Calu3 (cell line): Measurements from ENCODE around the gene HEATR1. TPM values are rescaled to one million over a fixed set of nuclear protein-coding genes. Genes with fewer than 3 reads are reported as not detected.

Source experiments
- BruUV-seq: library from RNA; stranded (reverse); fragments of 400-500 nt; replicated peaks from 2 replicates; lab custom pipeline; 2021; lab: Mats Ljungman, UMichigan
- CTCF ChIA-PET: fragments of 300-600 bp; sonication (Branson Sonifier 250); formaldehyde crosslinking; loops from one replicate; lab custom pipeline; 2022; ENCODE audit warnings: antibody characterized with exemption; lab: Charles Lee
- DNase-seq: peaks from one replicate; pipeline ENCODE4 v3.0.0; 2022
- H3K27ac Mint-ChIP-seq: one replicate; pipeline ENCODE4 v1.8.0; 2022; ENCODE audit warnings: mixed read lengths; ENCODE audit not compliant: unreplicated experiment
- H3K27me3 Mint-ChIP-seq: one replicate; pipeline ENCODE4 v1.8.0; 2022; ENCODE audit warnings: mixed read lengths; ENCODE audit not compliant: unreplicated experiment
- H3K36me3 Mint-ChIP-seq: one replicate; pipeline ENCODE4 v1.8.0; 2022; ENCODE audit warnings: mild to moderate bottlenecking, moderate library complexity, mixed read lengths; ENCODE audit not compliant: insufficient read depth, unreplicated experiment
- H3K4me1 Mint-ChIP-seq: one replicate; pipeline ENCODE4 v1.8.0; 2022; ENCODE audit warnings: mild to moderate bottlenecking, low read depth, mixed read lengths; ENCODE audit not compliant: unreplicated experiment
- H3K4me3 Mint-ChIP-seq: one replicate; pipeline ENCODE4 v1.8.0; 2022; ENCODE audit warnings: mild to moderate bottlenecking, low read depth, moderate library complexity, mixed read lengths; ENCODE audit not compliant: unreplicated experiment
- H3K9me3 Mint-ChIP-seq: one replicate; pipeline ENCODE4 v1.8.0; 2022; ENCODE audit warnings: low read depth, mixed read lengths; ENCODE audit not compliant: unreplicated experiment
- CTCF ChIP-seq: fragments of 200-600 bp; IDR thresholded peaks from one replicate; pipeline ENCODE4 v1.8.0; 2022; ENCODE audit warnings: antibody characterized with exemption; ENCODE audit not compliant: unreplicated experiment
- intact Hi-C: fragments of 100-400 bp; cut with micrococcal nuclease; formaldehyde crosslinking; loops from one replicate; pipeline ENCODE4 v1.10.0; 2022; ENCODE audit not compliant: unreplicated experiment
- total RNA-seq: library from RNA; stranded (reverse); gene quantifications from 2 replicates; pipeline ENCODE4 v1.2.3, GENCODE V29; 2022

The HEATR1 gene
- total RNA-seq, 1 experiment from 2014 or later, result 75.5 TPM

- Mint-ChIP-seq H3K4me1 (no peaks in the 10 kb centered on the region), H3K27ac (no peak overlapping the region), H3K27me3 (peaks cover 9% of the 10 kb centered on the region), H3K9me3 (peaks cover 3% of the 10 kb centered on the region), H3K36me3 (no peaks in the 10 kb centered on the region), H3K4me3 (no peak overlapping the region)
- no peak for DNase-seq
- intact Hi-C loops, result no loop called here
- no peak for TF ChIP-seq CTCF
- CTCF ChIA-PET, result no interaction called here
- BruUV-seq, result no TSS peak
Measured at GRCh38 chr1:236638945-236639344, 34.6 kb upstream of the HEATR1 start.

- CTCF ChIA-PET, result interaction anchor here (0.6 kb wide), 2 partner anchors 8 to 1515 kb away, joined by 3 to 4 read pairs; no protein-coding TSS in a partner anchor
- no peak for DNase-seq
- H3K4me1 Mint-ChIP-seq, result no peaks in the 10 kb centered on the region
- no peak overlapping the region for H3K4me3 Mint-ChIP-seq
- no TSS peak for BruUV-seq
- no peak overlapping the region for H3K27ac Mint-ChIP-seq
- intact Hi-C loops, result no loop called here
- no peaks in the 10 kb centered on the region for H3K36me3 Mint-ChIP-seq
- peaks cover 6% of the 10 kb centered on the region for H3K9me3 Mint-ChIP-seq
- peaks cover 9% of the 10 kb centered on the region for H3K27me3 Mint-ChIP-seq
- no peak for TF ChIP-seq CTCF
Measured at GRCh38 chr1:236636017-236636416, 31.7 kb upstream of the HEATR1 start.

- BruUV-seq, result no TSS peak
- DNase-seq, result no peak
- no peak overlapping the region for H3K4me3 Mint-ChIP-seq
- CTCF ChIA-PET, result no interaction called here
- no peak for TF ChIP-seq CTCF
- H3K36me3 Mint-ChIP-seq, result no peaks in the 10 kb centered on the region
- H3K9me3 Mint-ChIP-seq, result peaks cover 4% of the 10 kb centered on the region
- intact Hi-C loops, result no loop called here
- peaks cover 39% of the 10 kb centered on the region for H3K27me3 Mint-ChIP-seq
- no peak overlapping the region for H3K27ac Mint-ChIP-seq
- H3K4me1 Mint-ChIP-seq, result peaks cover 16% of the 10 kb centered on the region
Measured at GRCh38 chr1:236627727-236628408, 23.6 kb upstream of the HEATR1 start.

GRCh38 chr1:236623371-236624166 lies 19.3 kb upstream of the HEATR1 start:
- H3K9me3 Mint-ChIP-seq, result peaks cover 11% of the 10 kb centered on the region
- DNase-seq, result no peak
- peaks cover 16% of the 10 kb centered on the region for H3K4me1 Mint-ChIP-seq
- no peak for TF ChIP-seq CTCF
- no TSS peak for BruUV-seq
- no peak overlapping the region for H3K27ac Mint-ChIP-seq
- intact Hi-C loops, result no loop called here
- CTCF ChIA-PET, result no interaction called here
- no peak overlapping the region for H3K4me3 Mint-ChIP-seq
- peaks cover 20% of the 10 kb centered on the region for H3K27me3 Mint-ChIP-seq
- no peaks in the 10 kb centered on the region for H3K36me3 Mint-ChIP-seq
